Activated T-helper 2 cell treated with anti-CD3 and anti-CD28 coated beads, Interferon-gamma antibody, Interleukin-2, Interleukin-4, amounts not matched to agents 10 μg/mL and 5 μg/mL and 100 μg/mL, durations not matched to agents 14 hours and 24 hours and 36 hours (primary cell): ENCODE results near the gene SYPL1. TPM values are rescaled to one million over a fixed set of nuclear protein-coding genes. Genes with fewer than 3 reads are reported as not detected.

Source experiments
- DNase-seq: peaks from one replicate; pipeline ENCODE4 v3.0.0; 2021; ENCODE audit warnings: low spot score
- H3K27ac Mint-ChIP-seq: one replicate; pipeline ENCODE4 v1.8.0; 2021; ENCODE audit warnings: mixed read lengths
- H3K27me3 Mint-ChIP-seq: one replicate; pipeline ENCODE4 v1.8.0; 2021; ENCODE audit warnings: low read depth, mixed read lengths
- H3K36me3 Mint-ChIP-seq: one replicate; pipeline ENCODE4 v1.8.0; 2021; ENCODE audit warnings: low read depth, mixed read lengths
- H3K4me1 Mint-ChIP-seq: one replicate; pipeline ENCODE4 v1.8.0; 2021; ENCODE audit warnings: low read depth, mixed read lengths
- H3K4me3 Mint-ChIP-seq: one replicate; pipeline ENCODE4 v1.8.0; 2021; ENCODE audit warnings: low read depth, mild to moderate bottlenecking, moderate library complexity, mixed read lengths
- H3K9me3 Mint-ChIP-seq: one replicate; pipeline ENCODE4 v1.8.0; 2021; ENCODE audit warnings: mixed read lengths
- intact Hi-C: fragments of 100-400 bp; cut with micrococcal nuclease; formaldehyde crosslinking; loops from one replicate; pipeline ENCODE4 v1.15.1; 2023
- total RNA-seq: library from RNA; stranded (reverse); gene quantifications from 2 replicates; pipeline ENCODE4 v1.2.3, GENCODE V29; 2022

SYPL1 gene
- total RNA-seq, 1 donor from 2014 or later, result 38.2 TPM

- no peaks in the 10 kb centered on the region for H3K27me3 Mint-ChIP-seq
- intact Hi-C loops, result no loop called here
- DNase-seq, result no peak
- no peak overlapping the region for H3K4me3 Mint-ChIP-seq
- peaks cover 53% of the 10 kb centered on the region for H3K4me1 Mint-ChIP-seq
- no peaks in the 10 kb centered on the region for H3K9me3 Mint-ChIP-seq
- H3K27ac Mint-ChIP-seq, result no peak overlapping the region
- H3K36me3 Mint-ChIP-seq, result peaks cover 43% of the 10 kb centered on the region
Measured at GRCh38 chr7:106100863-106101629, 11.1 kb downstream of the SYPL1 start.

DNA sequence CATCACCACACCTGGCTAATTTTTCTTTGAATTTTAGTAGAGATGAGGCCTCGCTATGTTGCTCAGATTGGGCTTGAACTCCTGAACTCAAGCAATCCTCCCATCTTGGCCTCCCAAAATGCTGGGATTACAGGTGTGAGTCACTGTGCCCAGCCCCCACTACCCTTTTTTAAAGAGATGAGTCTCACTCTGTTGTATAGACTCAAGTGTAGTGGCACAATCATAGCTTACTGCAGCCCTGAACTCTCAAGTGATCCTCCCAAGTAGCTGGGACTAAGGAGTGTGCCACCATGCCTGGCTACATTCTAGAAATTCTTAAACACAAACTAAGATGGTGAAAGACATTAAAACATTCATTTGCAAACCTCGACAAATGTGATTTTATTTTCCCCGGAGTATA is 12.6 kb downstream of the SYPL1 start:
- intact Hi-C loops, result no loop called here
- H3K36me3 Mint-ChIP-seq, result peaks cover 48% of the 10 kb centered on the region
- no peaks in the 10 kb centered on the region for H3K27me3 Mint-ChIP-seq
- H3K4me1 Mint-ChIP-seq, result peaks cover 42% of the 10 kb centered on the region
- H3K4me3 Mint-ChIP-seq, result no peak overlapping the region
- H3K9me3 Mint-ChIP-seq, result no peaks in the 10 kb centered on the region
- no peak overlapping the region for H3K27ac Mint-ChIP-seq
- DNase-seq, result no peak

GRCh38 chr7:106098889-106099288 is 13.2 kb downstream of the SYPL1 start:
- intact Hi-C loops, result no loop called here
- H3K36me3 Mint-ChIP-seq, result peaks cover 51% of the 10 kb centered on the region
- H3K27ac Mint-ChIP-seq, result peak overlapping the region; percentile 47
- peaks cover 41% of the 10 kb centered on the region for H3K4me1 Mint-ChIP-seq
- no peak overlapping the region for H3K4me3 Mint-ChIP-seq
- DNase-seq, result no peak
- no peaks in the 10 kb centered on the region for H3K9me3 Mint-ChIP-seq
- H3K27me3 Mint-ChIP-seq, result no peaks in the 10 kb centered on the region

- Mint-ChIP-seq H3K36me3 (peaks cover 71% of the 10 kb centered on the region), H3K4me1 (peaks cover 30% of the 10 kb centered on the region), H3K4me3 (no peak overlapping the region), H3K27ac (no peak overlapping the region), H3K27me3 (no peaks in the 10 kb centered on the region), H3K9me3 (no peaks in the 10 kb centered on the region)
- DNase-seq, result no peak
- intact Hi-C loops, result no loop called here
Measured at GRCh38 chr7:106095634-106096033, 16.5 kb downstream of the SYPL1 start.

- intact Hi-C loops, result no loop called here
- Mint-ChIP-seq H3K4me3 (no peak overlapping the region), H3K4me1 (peaks cover 28% of the 10 kb centered on the region), H3K36me3 (peaks cover 75% of the 10 kb centered on the region), H3K27me3 (no peaks in the 10 kb centered on the region), H3K27ac (no peak overlapping the region), H3K9me3 (no peaks in the 10 kb centered on the region)
- no peak for DNase-seq
Measured at GRCh38 chr7:106094780-106095179, 17.3 kb downstream of the SYPL1 start.

- Mint-ChIP-seq H3K36me3 (peaks cover 81% of the 10 kb centered on the region), H3K4me1 (peaks cover 17% of the 10 kb centered on the region), H3K27me3 (no peaks in the 10 kb centered on the region), H3K4me3 (no peak overlapping the region), H3K9me3 (no peaks in the 10 kb centered on the region), H3K27ac (no peak overlapping the region)
- no peak for DNase-seq
- intact Hi-C loops, result no loop called here
Measured at GRCh38 chr7:106092204-106092603, 19.9 kb downstream of the SYPL1 start.

GRCh38 chr7:106089647-106090046 is 22.5 kb downstream of the SYPL1 start:
- intact Hi-C loops, result no loop called here
- Mint-ChIP-seq H3K27ac (no peak overlapping the region), H3K36me3 (peaks cover 76% of the 10 kb centered on the region), H3K4me1 (peaks cover 19% of the 10 kb centered on the region), H3K9me3 (no peaks in the 10 kb centered on the region), H3K4me3 (no peak overlapping the region), H3K27me3 (no peaks in the 10 kb centered on the region)
- no peak for DNase-seq

GRCh38 chr7:106088014-106088413 is 24.1 kb downstream of the SYPL1 start:
- Mint-ChIP-seq H3K27ac (no peak overlapping the region), H3K36me3 (peaks cover 68% of the 10 kb centered on the region), H3K4me1 (peaks cover 25% of the 10 kb centered on the region), H3K4me3 (no peak overlapping the region), H3K27me3 (no peaks in the 10 kb centered on the region), H3K9me3 (no peaks in the 10 kb centered on the region)
- intact Hi-C loops, result no loop called here
- no peak for DNase-seq

DNA sequence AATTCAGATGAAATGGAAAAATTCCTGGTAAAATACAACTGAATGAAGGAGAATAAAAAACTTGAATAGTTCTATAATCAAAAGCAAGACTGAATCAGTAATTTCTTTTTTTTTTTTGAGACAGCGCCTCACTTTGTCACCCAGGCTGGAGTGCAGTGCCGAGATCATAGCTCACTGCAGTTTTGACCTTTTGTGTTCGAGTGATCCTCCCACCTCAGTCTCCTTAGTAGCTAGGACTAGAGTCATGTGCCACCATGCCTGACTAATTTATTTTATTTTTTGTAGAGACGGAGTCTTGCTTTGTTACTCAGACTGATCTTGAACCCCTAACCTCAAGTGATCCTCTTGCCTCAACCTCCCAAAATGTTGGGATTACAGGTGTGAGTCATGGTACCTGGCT is 26.1 kb downstream of the SYPL1 start:
- Mint-ChIP-seq H3K9me3 (no peaks in the 10 kb centered on the region), H3K27me3 (no peaks in the 10 kb centered on the region), H3K4me1 (peaks cover 21% of the 10 kb centered on the region), H3K36me3 (peaks cover 50% of the 10 kb centered on the region), H3K4me3 (no peak overlapping the region), H3K27ac (no peak overlapping the region)
- intact Hi-C loops, result no loop called here
- no peak for DNase-seq

- Mint-ChIP-seq H3K27me3 (no peaks in the 10 kb centered on the region), H3K9me3 (no peaks in the 10 kb centered on the region), H3K4me1 (peaks cover 17% of the 10 kb centered on the region), H3K27ac (no peak overlapping the region), H3K36me3 (peaks cover 40% of the 10 kb centered on the region), H3K4me3 (no peak overlapping the region)
- intact Hi-C loops, result no loop called here
- no peak for DNase-seq
Measured at GRCh38 chr7:106085015-106085414, 27.1 kb downstream of the SYPL1 start.

- no peak overlapping the region for H3K27ac Mint-ChIP-seq
- no peak for DNase-seq
- H3K4me1 Mint-ChIP-seq, result peaks cover 18% of the 10 kb centered on the region
- H3K36me3 Mint-ChIP-seq, result peaks cover 31% of the 10 kb centered on the region
- no peaks in the 10 kb centered on the region for H3K9me3 Mint-ChIP-seq
- H3K27me3 Mint-ChIP-seq, result no peaks in the 10 kb centered on the region
- H3K4me3 Mint-ChIP-seq, result no peak overlapping the region
- intact Hi-C loops, result no loop called here
Measured at GRCh38 chr7:106083717-106084116, 28.4 kb downstream of the SYPL1 start.

DNA sequence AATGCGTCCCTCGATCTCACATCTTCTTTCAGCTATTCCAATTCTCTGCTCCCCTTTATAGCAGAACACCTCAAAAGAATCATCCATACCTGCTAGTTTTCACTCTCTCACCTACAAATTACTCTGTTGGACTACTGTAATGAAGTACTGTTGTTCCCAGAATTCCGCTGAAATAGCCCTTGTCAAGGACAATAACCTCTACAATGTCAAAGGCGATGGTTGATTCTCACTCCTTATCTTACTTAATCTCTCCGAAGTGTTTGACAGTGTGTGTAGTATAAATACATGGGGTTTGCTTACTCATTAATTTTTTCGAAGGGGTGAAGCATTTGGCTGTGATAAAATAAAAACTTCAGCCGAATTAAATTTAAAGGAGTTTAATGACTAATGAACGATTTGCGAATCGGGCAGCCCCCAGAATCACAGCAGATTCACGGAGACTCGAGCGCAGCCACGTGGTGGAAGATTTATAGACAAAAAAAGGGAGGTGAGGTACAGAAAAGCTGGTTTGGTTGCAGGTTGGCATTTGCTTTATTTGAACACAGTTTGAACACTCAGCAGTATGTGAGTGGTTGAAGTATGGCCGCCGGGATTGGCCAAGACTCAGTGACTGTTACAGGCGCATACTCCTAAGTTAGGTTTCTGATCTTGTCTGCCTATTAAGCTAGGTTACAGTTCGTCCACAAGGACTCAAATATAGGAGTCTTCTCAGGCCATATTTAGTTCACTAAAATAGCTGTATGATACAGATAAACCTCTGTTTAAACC is 29.8 kb downstream of the SYPL1 start:
- Mint-ChIP-seq H3K4me1 (peaks cover 24% of the 10 kb centered on the region), H3K9me3 (no peaks in the 10 kb centered on the region), H3K36me3 (peaks cover 22% of the 10 kb centered on the region), H3K27ac (no peak overlapping the region), H3K27me3 (no peaks in the 10 kb centered on the region), H3K4me3 (no peak overlapping the region)
- intact Hi-C loops, result no loop called here
- no peak for DNase-seq

GRCh38 chr7:106080300-106080987 is 31.7 kb downstream of the SYPL1 start:
- Mint-ChIP-seq H3K27me3 (no peaks in the 10 kb centered on the region), H3K36me3 (peaks cover 10% of the 10 kb centered on the region), H3K4me1 (peaks cover 34% of the 10 kb centered on the region), H3K4me3 (no peak overlapping the region), H3K9me3 (no peaks in the 10 kb centered on the region), H3K27ac (no peak overlapping the region)
- intact Hi-C loops, result no loop called here
- no peak for DNase-seq
